Measurements from ENCODE around the gene WDFY4.
A peak's percentile ranks its signal among the peaks of the same experiment; 100 is the strongest.

The WDFY4 gene

DNA sequence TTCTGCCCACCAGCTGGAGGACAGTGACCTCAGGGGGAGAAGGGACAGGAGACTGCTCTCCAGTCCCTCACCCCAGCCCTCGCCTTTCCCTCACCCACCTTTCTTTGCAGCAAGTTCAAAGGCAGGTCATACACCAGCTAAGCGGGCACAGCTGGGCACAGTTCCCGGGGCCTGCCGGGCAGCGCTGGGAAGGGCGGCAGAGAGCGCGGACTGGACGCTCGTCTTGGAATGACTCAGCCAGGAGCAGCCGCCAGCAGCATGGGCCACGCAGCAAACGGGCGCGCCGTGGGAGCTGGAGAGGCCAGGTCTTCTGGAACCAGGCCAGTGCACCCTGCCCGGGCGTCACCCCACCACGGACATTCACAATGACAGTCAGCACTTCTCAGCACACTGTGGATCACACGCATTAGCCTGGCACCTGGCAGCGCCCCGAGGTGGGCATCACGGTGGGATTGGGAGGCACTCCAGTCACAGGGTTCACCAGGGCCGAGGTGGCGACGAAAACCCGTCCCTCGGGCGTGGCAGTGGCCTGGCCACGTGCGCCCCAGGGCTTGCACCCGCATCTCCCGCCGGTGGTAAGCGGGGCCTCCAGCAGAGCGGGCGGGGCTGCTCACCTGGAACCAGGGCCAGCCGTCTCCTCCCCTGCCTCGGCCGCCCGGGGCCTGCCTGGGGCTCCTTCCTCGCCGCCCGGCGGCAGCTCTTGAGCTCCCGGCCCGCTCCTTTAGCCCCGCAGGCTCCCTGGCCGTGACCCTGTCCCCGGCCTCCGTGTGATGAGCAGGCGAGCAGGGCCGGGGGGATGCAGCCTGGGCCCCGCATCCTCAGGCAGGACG lies 29.0 kb upstream of the WDFY4 start:
- no peak for DNase-seq

DNA sequence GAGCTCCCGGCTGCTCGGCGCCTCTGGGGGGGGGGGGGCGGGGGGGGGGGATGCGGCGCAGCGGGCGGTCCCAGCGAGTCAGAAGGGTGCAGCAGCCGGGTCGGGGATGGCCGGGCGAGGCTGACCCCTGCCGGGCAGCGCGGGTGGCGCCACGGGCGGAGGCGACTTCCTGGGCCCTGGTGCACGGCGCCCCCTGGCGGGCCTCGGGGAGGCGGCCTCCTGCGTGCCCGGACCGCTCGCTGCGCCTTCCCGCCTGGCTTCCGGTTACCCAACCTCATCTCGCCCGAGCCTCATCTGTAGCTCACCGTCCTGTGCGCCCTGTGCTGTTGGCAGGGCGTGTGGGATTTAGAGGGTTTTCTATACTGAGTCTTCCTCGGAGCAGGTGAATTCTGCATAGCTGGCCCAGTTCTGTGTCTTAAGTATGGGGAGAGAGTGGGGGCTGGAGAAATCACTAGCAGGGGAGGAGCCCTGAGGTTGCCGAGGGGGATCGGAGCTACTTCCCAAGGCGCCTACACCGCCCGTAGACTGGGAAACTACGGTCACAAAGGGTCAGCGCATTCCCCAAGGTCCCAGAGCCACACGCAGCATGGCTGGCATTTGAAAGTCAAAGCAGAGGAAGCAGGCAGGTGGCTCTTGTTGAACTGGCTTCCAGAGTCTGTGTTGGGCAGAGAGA lies 28.3 kb upstream of the WDFY4 start:
- peak; percentile 84 for DNase-seq

DNA sequence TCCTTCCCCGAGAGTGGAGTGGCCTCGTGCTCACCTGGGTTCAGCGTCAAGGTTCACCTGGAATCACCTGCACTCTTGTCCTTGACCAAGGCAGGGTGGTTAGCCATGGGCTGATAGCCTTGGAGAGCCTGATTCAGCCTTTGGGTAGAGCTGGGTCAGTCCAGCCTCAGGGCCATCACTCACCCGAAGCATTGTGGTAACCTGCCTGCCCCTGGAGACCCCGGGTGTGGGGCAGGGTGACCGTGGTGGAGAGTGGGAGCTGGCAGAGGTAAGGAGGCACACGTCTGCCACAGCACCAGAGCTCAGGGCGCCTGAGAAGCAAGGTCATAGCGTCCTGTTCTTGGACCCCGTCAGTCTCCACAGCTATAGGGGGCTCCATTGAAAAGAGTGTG lies 27.8 kb upstream of the WDFY4 start:
- DNase-seq, result no peak

DNA sequence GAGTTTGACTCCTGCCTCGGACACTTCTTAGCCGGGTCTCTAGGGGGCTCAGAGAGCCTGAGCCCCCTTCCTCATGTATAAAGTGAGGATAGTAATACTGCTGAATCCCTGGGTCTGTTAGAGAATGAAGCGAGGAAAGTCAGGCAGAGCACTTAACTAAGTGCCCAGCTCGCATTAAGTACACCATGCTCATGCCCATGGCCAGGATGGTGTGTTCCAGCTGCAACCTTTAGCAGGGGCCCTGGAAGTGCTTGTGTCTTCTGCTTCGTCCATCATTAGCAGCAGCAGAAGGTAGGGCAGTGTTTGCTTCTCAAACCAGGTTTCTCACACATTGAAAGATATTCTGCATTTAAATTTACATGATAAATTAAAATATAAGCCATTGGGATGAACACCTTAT lies 27.3 kb upstream of the WDFY4 start:
- no peak for DNase-seq

DNA sequence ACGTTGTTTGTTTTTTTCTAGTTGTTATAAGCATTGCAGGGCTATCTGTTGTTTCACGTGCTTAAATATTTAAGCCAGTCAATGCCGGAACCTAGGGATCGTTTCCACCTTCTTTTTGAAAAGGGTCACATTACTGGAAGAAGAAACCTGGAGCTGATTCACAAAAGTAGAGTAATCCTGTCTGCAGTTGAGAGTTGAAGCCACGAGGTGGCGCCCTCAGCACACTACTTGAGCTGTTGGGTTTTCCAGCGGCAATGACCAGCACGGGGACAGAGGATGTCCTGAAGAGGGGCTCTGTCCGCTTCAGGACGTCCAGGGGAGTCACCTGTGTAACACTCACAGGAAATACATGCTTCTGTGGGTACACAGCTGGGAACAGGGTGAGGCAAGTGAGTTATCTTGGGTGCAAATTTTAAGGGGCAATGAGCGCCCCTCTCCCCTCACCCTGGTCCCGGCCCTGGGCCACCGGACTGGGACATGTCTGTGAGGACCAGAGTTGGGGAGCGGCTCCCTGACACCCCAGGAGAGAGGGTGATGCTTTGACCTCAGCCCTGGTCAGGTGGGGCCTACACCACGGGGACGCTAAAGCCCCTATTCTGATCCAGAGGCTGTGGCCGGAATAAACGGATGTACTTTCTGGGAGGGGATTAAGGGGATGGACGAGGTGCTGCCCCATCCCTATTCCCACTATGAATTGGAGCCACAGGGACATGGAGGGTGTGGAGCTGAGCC lies 26.3 kb upstream of the WDFY4 start:
- DNase-seq, result peak; percentile 76

DNA sequence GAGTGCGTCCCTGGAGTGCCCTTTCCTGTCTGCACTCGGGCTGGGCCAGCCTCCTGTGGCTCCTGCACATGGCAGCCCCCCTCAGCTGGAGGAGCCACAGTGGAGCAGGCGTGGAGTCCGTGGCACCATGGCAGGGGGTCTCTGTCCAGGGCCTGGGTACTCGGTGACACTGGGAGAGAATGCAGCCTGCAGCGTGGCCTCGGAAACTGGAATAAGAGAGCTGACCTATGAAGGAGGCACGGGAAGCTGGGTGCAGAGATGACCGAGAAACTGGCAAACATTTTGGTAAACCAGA lies 25.8 kb upstream of the WDFY4 start:
- no peak for DNase-seq

DNA sequence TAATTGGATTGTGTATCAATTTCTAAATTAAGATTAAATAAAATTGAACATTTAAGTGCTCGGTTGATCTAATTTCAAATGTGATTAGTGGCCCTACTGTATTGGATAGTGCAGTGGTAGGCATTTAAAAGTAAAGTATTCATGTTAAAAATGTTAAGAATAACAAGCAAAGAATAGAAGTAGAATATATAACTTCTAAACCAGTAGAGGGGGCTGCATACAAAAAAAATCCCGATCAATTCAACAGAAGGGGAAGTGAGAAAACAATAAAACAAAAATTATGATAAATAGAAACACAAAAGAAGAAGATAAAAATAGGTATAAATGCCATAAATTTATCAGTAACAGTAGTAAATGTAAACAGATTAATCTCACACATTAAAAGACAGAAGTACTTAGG lies 24.9 kb upstream of the WDFY4 start:
- no peak for DNase-seq

DNA sequence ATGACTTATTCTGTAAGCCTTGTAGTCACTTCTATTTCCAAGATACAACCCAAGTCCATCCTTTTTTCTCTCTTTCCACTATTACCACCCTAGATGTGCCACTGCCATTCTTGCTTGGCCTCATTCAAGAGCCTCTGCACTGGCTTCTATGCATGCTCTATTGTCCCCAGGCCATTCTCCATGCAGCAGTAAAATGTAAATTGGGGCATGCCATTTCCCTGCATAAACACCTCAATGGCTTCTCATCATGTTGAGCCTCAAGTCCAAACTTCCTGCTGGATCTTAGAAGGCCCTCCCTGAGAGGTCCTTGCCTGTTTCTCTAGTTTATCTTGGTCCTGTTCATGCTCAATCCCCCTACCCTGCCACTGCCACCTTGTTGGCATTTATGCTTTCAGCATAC lies 23.2 kb upstream of the WDFY4 start:
- no peak for DNase-seq

DNA sequence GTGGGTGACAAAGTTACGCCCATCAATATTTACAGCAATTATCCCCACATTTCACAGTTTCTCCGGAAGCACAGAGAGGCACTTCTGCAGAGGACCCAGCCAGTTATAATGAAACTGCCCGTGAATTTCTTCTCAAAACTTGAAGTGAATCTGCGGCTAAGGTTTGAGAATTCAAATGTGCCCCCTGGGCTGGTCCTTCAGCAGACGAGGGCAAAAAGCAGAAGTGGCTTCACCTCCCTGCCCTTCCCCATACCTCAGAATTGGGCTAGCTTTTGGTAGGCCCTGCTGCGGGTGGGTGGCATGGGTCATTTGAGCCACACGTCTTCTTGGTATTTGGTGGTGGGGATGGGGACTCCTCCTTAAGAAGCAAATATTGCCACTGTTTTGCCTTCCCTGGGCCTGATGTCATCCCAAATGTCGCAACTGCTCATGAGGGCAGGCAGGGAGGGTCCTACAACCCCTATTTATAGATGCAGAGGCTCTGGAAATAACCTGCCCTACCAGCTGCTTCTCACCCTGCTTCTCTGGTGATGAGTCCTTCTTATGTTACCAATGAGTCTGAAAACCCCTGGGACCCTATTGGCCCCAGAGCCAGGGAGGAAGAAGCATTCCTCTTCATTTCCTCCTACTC lies 16.6 kb upstream of the WDFY4 start:
- DNase-seq, result no peak

DNA sequence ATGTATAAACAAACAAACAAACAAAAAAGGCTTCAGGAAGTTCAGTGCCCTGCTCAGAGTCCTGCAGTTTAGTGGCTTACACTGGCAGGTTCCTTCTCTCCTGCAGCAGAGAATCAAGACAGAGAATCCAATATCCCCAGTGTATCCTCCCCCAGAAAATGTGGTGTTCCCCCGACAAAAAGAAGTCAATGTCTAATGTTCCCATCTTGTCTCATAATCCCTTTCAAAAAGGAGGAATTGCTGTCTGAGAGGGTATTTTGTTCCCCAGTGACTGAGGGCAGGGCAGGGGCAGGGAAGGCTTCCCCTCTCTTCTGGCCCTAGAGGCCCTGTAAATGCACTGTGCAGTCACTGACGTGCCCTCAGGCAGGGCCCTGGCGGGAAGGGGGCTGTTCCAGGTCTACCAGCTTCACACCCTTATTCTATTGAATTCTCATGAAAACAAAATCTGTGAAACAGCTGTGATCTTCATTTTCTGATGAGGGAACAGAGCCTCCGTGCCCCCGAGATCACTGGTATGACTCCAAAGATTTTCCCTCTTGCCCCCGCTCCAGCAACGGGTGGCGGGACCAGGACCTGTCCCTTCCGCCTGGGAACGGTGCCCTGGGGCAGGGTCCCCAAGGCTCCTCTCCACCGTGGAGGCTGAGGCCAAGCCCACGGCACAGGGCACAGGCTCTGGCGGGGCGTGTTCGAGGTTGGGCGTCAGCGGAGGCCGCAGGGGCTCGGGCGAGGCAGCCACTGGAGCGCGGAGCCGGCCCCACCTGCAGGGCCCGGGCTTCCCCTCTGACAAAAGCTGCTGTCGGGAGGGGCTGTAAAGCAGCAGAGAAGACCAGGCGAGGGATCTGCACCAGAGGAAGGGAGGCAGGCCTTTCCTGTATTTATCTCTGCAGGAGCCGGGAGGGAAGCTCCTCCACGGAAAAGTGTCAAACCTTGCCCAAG lies 13.4 kb upstream of the WDFY4 start:
- DNase-seq, result no peak

DNA sequence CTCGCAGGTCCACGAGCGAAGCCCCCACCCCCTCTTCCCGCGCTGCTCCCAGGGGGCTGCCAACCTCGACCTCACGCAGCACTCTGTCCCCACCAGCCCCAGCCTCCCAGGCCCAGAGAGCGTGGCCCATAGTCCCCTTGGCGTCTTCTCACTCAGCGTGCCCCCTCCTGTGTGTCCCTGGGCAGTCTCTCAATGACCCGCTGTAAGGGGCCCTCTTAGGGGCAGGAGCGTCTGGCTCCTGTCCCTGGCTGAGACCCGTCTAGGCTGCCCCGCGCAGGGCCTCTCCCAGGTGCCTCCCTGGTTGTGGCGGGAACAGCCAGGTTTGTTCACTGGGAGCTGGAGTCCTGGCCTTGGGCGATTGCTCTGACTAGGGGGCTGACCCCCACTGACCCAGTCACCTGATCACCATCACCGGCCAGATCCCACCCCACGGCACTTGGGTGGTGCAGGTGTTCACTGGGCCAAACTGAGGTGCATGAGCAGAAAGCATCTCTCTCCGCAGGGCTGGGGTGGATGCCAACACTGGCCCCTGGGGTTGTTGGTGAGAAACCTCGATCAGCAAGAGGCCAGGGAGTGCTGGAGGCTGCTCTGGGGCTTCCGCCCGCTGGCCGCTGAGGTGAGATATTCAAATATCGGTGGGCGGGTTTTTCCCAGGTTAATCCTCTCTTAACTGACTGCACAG lies 12.6 kb upstream of the WDFY4 start:
- DNase-seq, result no peak

DNA sequence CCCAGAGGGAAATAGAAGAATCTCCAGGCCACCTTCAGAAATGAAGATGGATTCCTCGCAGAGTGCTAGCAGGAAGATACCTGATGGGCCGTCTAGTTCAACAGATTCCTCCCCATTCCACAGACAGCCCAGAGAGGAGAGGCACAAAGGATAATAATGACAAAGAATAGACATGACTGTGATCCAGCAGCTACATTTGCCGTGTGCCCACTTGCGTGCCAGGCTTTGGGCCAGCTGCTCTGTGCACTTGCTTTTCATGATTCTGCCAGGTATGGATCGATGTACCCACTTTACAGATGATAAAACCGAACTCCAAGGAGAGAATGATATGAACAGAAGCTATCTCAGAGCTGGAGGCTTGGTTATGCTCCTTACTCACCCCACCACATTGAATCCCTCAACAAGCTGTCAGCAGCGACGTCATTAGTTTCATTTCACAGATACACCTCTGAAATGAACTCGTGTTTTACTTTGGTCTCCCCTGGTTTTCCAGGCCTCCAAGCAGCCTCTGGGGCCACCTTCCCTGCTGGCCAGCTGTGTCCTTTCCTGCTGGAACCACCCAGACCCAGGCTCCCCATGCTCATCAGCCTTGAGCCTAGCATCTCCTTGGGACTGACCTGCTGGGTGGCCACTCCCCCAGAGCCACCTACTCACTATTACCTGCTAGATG lies 11.9 kb upstream of the WDFY4 start:
- DNase-seq, result no peak

DNA sequence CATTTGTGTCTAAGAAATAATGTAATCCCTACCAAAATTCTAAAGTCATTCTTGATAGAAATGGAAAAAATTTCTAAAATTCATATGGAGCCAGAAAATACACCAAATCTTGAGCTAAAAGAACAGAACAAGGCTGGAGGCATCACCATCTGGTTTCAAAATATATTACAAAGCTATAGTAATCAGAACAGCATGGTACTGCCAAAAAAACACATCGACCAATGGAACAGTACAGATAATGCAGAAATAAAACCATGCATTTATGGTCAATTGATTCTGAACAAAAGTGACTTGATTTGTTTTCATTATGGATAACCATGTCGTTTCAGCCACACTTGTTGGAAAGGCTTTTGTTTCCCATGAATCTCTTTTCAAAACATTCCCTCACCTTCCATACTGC lies 7.0 kb upstream of the WDFY4 start:
- DNase-seq, result no peak

DNA sequence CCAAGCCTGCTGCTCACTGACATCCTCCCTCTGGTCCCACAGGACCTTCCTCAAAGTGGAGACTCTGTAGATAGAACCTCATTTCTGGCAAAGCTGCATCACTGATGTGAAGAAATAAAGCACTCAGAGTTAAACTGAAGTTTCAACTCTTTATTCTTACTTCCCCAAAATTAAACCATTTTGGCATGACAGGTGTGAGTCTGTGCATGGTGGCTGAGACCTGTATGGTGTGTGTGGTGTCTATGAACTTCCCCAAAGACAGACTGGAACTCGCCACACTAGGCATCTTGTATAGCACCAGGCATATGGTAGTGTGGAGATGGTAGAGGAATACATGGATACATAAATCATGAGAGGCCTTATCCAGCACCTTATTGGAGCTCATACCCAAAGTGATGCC lies 6.6 kb upstream of the WDFY4 start:
- no peak for DNase-seq

DNA sequence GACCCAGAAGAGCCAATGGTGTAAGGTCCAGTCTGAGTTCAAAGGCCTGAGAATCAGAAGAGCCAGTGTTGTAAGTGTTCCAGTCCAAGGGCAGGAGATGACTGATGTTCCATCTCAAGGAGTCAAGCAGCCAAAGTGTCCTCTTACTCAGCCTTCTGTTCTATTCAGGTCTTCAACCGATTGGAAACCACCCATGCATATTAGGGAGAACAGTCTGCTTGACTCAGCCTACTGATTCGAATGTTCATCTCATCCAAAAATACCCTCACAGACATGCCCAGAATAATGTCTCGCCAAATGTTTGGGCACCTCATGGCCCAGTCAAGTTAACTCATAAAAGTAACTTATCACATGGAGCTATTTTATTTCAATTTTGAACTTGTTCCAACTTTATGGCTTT lies 2.9 kb upstream of the WDFY4 start:
- no peak for DNase-seq

DNA sequence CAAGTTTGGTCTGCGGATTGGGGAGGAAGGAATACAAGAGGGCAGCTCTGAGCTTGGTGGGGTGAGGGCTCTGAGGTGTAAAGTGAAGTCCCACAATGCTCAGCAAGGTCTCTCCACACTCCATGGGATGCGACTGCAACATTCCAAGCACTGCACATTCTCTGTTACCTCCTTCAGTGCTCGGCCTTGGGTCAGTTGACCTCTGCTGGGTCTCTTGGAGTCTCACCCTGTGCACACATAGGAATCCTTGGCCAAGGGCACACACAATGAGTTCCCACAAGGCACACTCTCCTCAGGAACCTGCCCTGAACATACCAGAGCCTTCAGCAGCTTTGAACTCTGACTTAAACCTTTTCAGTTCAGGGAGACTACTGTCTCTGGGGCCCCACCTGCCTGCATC lies 2.4 kb upstream of the WDFY4 start:
- no peak for DNase-seq

DNA sequence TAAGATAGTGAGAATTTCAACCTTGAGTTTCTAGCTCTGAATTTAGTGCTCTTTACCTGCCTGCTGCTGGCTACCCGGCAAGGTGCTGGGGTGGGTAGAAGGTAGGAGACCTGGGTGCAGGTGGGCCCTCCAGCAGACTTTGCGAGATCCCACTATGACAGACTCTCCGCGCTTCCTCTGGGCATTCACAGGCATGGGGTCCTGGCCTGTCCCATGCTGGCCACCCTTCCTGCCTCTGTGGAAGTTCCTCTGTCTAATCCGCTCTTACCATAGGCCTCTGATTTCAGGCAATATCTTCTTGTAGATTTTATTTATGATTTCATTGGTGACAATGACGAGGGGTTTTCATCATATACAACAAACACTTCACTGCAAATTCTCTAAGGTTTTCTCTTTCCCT lies 1.2 kb upstream of the WDFY4 start:
- DNase-seq, result no peak

DNA sequence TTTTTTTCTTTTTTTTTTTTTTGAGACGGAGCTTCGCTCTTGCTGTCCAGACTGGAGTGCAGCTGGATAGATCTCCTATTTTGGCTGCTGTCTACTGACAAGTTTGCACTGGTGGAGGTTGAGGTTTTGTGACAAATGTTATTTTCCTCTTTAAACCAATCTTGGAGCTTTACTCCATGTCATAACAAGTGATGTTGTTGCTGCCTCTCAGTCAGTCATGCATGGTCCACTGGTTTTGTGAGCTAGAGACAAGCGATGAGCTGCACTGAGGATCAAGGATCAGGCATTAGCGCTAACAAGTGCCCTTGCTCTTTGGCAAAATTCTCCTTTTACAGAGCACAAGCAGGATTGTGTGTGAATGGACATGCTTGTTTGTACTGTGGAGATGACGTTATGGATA lies 805 bp upstream of the WDFY4 start:
- no peak for DNase-seq

DNA sequence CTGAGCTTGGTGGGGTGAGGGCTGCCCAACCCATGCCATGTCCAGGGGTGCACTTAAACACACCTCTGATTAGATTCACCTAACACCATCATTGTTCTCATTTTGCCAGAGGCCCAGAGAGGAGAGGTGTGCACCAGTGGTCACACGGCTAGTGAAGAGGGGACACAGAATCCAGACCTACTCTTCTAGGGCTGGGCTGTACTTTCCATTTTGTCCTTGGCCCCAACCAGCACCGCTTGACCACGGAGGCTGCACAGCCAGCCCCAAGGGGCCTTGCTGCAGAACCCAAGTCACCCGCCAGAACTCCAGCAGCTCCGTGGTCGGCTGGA lies 246 bp upstream of the WDFY4 start:
- no peak for DNase-seq

DNA sequence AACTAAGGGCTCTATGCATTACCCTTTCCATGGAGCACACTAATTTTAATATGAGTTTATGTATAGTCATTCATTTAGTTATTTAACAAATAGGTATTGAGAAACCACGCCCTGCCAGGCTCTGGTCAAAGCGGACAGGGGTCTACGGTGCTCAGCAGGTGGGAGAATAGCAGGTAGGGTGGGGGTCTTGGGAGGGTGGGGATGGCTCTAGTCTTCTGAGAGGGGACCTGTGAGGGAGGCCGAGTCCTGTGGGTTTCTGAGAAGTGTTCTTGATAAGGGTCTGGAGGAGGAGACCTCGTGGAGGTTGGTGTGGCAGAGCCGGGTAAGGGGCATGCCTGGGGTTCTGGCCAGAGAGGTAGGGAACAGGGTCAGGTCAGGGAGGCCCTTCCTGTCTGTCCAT lies 1.1 kb downstream of the WDFY4 start:
- DNase-seq, result no peak

DNA sequence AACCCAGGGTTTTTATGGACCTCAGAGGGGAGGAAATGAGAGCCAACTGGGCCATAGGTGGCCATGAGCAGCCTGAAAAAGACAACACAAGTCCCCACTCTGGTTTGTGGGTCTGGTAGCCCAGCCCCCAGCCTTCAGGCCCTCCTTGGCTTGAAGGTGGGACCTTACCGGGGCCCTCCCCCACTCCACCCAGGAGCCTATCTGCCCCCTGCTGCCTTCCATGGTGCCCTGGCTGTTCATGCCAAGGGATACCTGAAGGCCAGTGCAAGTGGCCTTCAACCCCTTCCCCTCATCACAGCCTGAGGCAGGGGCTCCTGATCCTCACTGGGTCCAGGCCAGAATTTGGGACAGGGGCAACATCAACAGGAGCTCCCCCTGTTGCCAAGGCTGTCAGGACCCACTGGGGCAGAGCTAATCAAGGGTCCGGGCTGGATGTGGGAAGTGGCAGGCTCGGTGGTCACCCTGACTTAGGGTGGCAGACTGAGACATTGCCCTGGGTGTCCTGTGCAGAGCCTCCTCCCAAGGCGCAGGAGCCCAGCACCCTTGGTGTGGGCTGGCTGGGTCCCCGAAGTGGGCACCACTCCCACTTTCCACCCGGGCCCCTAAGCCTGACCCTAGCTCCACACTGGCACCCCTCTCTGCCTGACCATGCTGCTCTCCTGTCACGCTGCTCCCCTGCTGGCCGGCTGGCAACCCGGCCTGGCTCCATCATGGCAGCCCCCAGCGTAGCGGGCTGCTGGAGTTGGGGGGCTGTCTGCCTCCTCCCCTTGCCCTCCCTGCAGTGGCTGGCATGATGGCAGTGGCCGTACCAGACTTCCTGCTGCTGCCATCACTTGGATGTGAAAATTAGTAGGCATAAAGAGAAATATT lies 6.4 kb downstream of the WDFY4 start:
- no peak for DNase-seq
